Immature natural killer cell (primary cell): ENCODE results near the gene IL2RA. TPM values are rescaled to one million over a fixed set of nuclear protein-coding genes. Genes with fewer than 3 reads are reported as not detected.

Source experiments
- DNase-seq, 3 donors: peaks; one replicate each; pipeline ENCODE4 v3.0.0; 2022; ENCODE audit warnings: mixed read lengths in 1 of 3
- H3K27ac Mint-ChIP-seq, 6 donors: one replicate each; pipeline ENCODE4 v1.8.0; 2020; ENCODE audit warnings: mixed read lengths in 6 of 6, mild to moderate bottlenecking in 5 of 6, inconsistent platforms in 4 of 6, moderate library complexity in 3 of 6
- H3K27me3 Mint-ChIP-seq, 3 donors: one replicate each; pipeline ENCODE4 v1.8.0; 2020 to 2021; ENCODE audit warnings: low read depth in 3 of 3, mild to moderate bottlenecking in 3 of 3, mixed read lengths in 3 of 3, moderate library complexity in 3 of 3, inconsistent platforms in 1 of 3
- H3K36me3 Mint-ChIP-seq, 3 donors: one replicate each; pipeline ENCODE4 v1.8.0; 2020; ENCODE audit warnings: mixed read lengths in 3 of 3, inconsistent platforms in 2 of 3, mild to moderate bottlenecking in 2 of 3
- H3K4me1 Mint-ChIP-seq, 2 donors: one replicate each; pipeline ENCODE4 v1.8.0; 2020; ENCODE audit warnings: inconsistent platforms in 2 of 2, mild to moderate bottlenecking in 2 of 2, mixed read lengths in 2 of 2, moderate library complexity in 1 of 2
- H3K4me3 Mint-ChIP-seq, 5 donors: one replicate each; pipeline ENCODE4 v1.8.0; 2020; ENCODE audit warnings: mild to moderate bottlenecking in 5 of 5, mixed read lengths in 5 of 5, inconsistent platforms in 3 of 5, moderate library complexity in 3 of 5
- H3K9me3 Mint-ChIP-seq, 6 donors: one replicate each; pipeline ENCODE4 v1.8.0; 2020; ENCODE audit warnings: mild to moderate bottlenecking in 6 of 6, mixed read lengths in 6 of 6, inconsistent platforms in 4 of 6, moderate library complexity in 3 of 6
- polyA plus RNA-seq, 3 donors: library from polyadenylated mRNA; unstranded; fragments of 300-500 nt; fragmentation: Illumina TruSeq; gene quantifications; one replicate each; pipeline ENCODE4 v1.2.3, GENCODE V29; 2021

IL2RA gene
- polyA plus RNA-seq, 3 donors from 2014 or later, result 2.7 to 3.9 (median 3.6) TPM

- H3K27ac Mint-ChIP-seq, result no peak overlapping the region
- H3K4me1 Mint-ChIP-seq, result peaks cover 0 to 3% of the 10 kb centered on the region in 2 donors
- H3K27me3 Mint-ChIP-seq, result peaks cover under 1 to 5% (median 3%) of the 10 kb centered on the region in 3 donors
- peaks cover 0 to 13% (median 5%) of the 10 kb centered on the region in 3 donors for H3K36me3 Mint-ChIP-seq
- no peaks in the 10 kb centered on the region for H3K9me3 Mint-ChIP-seq
- H3K4me3 Mint-ChIP-seq, result no peak overlapping the region
- DNase-seq, result no peak
These were observed 42.4 kb downstream of the IL2RA start for GRCh38 chr10:6019796-6020195.

DNA sequence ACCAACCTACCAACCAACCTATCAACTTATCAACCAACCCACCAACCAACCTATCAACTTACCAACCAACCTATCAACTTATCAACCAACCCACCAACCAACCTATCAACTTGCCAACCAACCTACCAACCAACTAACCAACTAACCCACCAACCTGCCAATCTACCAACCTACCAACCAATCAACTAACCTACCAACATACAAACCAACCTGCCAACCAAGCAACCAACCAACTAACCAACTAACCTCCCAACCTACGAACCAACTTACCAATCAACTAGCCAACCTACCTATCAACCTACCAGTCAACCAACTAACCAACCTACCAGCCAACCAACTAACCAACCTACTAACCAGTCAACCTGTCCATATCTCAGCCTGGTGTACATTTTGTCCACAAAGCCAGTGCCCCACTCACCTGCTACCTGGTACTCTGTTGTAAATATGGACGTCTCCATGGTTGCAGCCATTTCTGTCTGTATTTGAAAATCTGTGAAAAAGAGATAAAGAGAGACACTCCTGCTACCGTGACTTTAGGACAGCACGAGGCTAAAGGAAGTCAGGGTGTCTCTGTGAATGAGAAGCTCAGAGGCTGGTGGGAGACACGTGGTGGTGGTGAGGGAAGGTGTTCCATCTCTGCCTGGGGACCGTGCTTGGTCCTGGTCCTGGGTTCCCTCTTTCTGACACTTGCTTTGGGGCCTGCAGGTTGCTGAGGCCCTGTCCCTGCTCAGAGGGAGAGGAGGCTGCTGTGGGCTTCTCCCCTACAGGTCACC lies 43.0 kb downstream of the IL2RA start:
- Mint-ChIP-seq H3K4me3 (no peak overlapping the region), H3K36me3 (peaks cover 0 to 13% (median 5%) of the 10 kb centered on the region in 3 donors), H3K4me1 (peaks cover 3 to 6% of the 10 kb centered on the region in 2 donors), H3K27me3 (peaks cover 1 to 5% (median 3%) of the 10 kb centered on the region in 3 donors), H3K9me3 (no peaks in the 10 kb centered on the region), H3K27ac (peak overlapping the region in 1 of 6 donors; percentile 68)
- no peak for DNase-seq

GRCh38 chr10:6018422-6018821 lies 43.7 kb downstream of the IL2RA start:
- no peak overlapping the region for H3K27ac Mint-ChIP-seq
- peaks cover 1 to 5% (median 3%) of the 10 kb centered on the region in 3 donors for H3K27me3 Mint-ChIP-seq
- H3K4me1 Mint-ChIP-seq, result peaks cover 3 to 10% of the 10 kb centered on the region in 2 donors
- H3K36me3 Mint-ChIP-seq, result peaks cover 0 to 13% (median 5%) of the 10 kb centered on the region in 3 donors
- no peaks in the 10 kb centered on the region for H3K9me3 Mint-ChIP-seq
- no peak overlapping the region for H3K4me3 Mint-ChIP-seq
- no peak for DNase-seq

GRCh38 chr10:6017781-6018354 lies 44.3 kb downstream of the IL2RA start:
- no peak overlapping the region for H3K27ac Mint-ChIP-seq
- peaks cover 0 to 13% (median 5%) of the 10 kb centered on the region in 3 donors for H3K36me3 Mint-ChIP-seq

DNA sequence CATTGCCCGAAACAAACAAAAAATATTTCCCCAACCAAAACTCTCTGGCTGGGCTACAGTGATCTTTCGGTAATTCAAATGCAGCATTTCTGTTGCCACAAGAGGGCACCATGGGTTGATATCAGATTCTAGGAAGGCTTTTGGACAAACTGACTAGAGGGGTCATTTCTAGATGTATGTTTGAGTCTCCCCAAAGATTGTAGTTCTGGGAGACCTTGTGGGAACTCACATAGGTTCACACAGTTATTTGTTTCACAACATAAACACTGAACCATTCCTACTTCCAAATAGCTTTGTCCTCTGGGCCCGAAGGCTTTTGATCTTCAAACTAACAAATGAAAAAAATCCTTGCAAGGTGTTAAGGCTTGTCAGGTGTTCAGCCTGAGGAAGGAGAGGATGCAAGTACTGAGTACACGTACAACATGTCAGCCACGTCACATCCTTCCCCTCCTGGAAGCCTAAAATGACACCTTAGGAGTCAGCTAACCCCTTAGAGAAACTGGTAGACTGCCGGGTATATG lies 47.9 kb downstream of the IL2RA start:
- peak; percentile 53 to 56 (median 54) for DNase-seq
- no peaks in the 10 kb centered on the region for H3K9me3 Mint-ChIP-seq
- H3K4me1 Mint-ChIP-seq, result peaks cover 3 to 10% of the 10 kb centered on the region in 2 donors
- peaks cover 1 to 6% (median 3%) of the 10 kb centered on the region in 3 donors for H3K27me3 Mint-ChIP-seq
- no peak overlapping the region for H3K4me3 Mint-ChIP-seq
- H3K36me3 Mint-ChIP-seq, result peaks cover 0 to 8% (median 5%) of the 10 kb centered on the region in 3 donors
- H3K27ac Mint-ChIP-seq, result peak overlapping the region in 2 of 6 donors; percentile 1 to 34

More at GRCh38 chr10:6017781-6018354, 44.3 kb downstream of the IL2RA start:
- no peak for DNase-seq
- H3K9me3 Mint-ChIP-seq, result no peaks in the 10 kb centered on the region
- H3K4me1 Mint-ChIP-seq, result peaks cover 3 to 10% of the 10 kb centered on the region in 2 donors
- H3K27me3 Mint-ChIP-seq, result peaks cover 1 to 5% (median 3%) of the 10 kb centered on the region in 3 donors
- no peak overlapping the region for H3K4me3 Mint-ChIP-seq

DNA sequence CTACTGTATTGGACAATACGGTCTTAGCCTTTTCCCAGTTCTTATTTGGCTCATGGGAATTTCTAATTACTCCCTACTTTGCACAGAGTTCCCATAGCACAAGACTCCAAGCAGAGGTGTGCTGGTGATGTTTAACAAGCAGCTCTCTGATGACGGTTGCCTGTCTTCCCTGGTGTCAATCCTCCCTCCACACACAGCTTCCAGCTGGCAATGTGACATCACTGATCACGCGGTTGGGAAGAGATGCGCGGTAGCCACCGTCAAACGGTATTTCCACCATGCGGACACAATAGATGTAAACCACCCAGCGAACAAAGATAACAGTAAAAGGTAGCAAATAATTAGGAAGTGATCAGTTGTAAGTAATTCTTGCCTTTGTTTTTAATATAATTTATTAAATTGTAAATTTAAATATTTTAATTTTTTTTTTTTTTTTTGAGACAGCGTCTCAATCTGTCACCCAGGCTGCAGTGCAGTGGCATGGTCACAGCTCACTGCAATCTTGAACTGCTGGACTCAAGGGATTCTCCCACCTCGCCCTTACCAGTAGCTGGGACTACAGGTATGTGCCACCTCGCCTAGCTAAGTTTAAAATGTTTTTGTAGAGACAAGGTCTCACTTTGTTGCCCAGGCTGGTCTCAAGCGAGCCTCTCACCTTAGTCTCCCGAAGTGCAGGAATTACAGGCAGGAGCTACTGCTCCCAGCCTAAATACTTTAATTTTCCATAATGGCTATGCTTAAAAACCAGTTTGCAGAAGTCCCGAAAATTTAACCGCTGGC lies 48.6 kb downstream of the IL2RA start:
- peak in 1 of 3 donors; percentile 3 for DNase-seq
- no peak overlapping the region for H3K4me3 Mint-ChIP-seq
- H3K27me3 Mint-ChIP-seq, result peaks cover 1 to 2% (median 1%) of the 10 kb centered on the region in 3 donors
- peaks cover 0 to 1% (median 0%) of the 10 kb centered on the region in 3 donors for H3K36me3 Mint-ChIP-seq
- H3K9me3 Mint-ChIP-seq, result no peaks in the 10 kb centered on the region
- H3K4me1 Mint-ChIP-seq, result peaks cover 0 to 10% of the 10 kb centered on the region in 2 donors
- no peak overlapping the region for H3K27ac Mint-ChIP-seq

GRCh38 chr10:6012121-6012905 lies 49.9 kb downstream of the IL2RA start:
- Mint-ChIP-seq H3K36me3 (no peaks in the 10 kb centered on the region), H3K4me1 (peaks cover 0 to 10% of the 10 kb centered on the region in 2 donors), H3K27ac (no peak overlapping the region), H3K9me3 (no peaks in the 10 kb centered on the region), H3K4me3 (no peak overlapping the region), H3K27me3 (peaks cover 1 to 2% (median 1%) of the 10 kb centered on the region in 3 donors)
- DNase-seq, result no peak

DNA sequence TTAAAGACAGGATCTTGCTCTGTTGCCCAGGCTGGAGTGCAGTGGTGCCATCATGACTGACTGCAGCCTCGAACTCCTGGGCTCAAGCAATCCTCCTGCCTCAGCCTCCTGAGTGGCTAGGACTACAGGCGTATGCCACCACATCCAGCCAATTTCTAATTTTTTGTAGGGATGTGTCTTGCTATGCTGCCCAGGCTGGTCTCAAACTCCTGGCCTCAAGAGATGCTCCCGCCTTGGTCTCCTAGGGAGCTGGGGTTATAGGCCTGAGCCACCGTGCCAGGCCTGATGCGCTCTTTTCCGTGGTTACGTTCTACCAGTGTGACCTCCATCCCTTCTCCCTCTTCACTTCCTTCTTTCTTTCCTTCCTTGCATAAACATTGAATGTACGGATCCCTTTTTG lies 50.6 kb downstream of the IL2RA start:
- Mint-ChIP-seq H3K4me1 (peaks cover 0 to 10% of the 10 kb centered on the region in 2 donors), H3K27ac (peak overlapping the region in 1 of 6 donors; percentile 12)
- no peak for DNase-seq

DNA sequence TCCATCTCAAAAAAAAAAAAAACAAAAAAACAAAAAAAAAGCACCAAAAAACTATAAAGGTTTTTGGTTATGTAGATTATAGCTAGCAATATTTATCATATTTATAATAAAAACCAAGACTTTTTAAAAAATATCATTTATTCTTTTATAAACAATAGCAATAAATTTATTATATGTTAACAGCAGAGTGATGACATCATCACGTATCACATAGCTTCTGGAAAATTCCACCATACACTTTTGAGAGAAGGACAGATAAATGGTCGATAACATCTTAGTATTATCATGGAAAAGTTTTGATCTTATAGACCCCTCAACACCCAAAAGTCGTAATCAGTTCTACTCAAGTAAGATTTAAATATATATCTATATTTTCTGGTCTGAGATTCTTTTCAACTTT lies 51.6 kb downstream of the IL2RA start:
- no peaks in the 10 kb centered on the region for H3K36me3 Mint-ChIP-seq
- no peak for DNase-seq
- H3K9me3 Mint-ChIP-seq, result peaks cover 0 to 3% (median 0%) of the 10 kb centered on the region in 6 donors
- H3K4me1 Mint-ChIP-seq, result peaks cover 0 to 10% of the 10 kb centered on the region in 2 donors
- peaks cover 1 to 6% (median 1%) of the 10 kb centered on the region in 3 donors for H3K27me3 Mint-ChIP-seq
- H3K4me3 Mint-ChIP-seq, result no peak overlapping the region
- no peak overlapping the region for H3K27ac Mint-ChIP-seq

More for the DNA sequence above, 50.6 kb downstream of the IL2RA start:
- peaks cover 0 to 3% (median 0%) of the 10 kb centered on the region in 6 donors for H3K9me3 Mint-ChIP-seq
- H3K27me3 Mint-ChIP-seq, result peaks cover 1 to 4% (median 1%) of the 10 kb centered on the region in 3 donors
- no peak overlapping the region for H3K4me3 Mint-ChIP-seq
- H3K36me3 Mint-ChIP-seq, result no peaks in the 10 kb centered on the region

- peaks cover 0 to 3% (median 0%) of the 10 kb centered on the region in 6 donors for H3K9me3 Mint-ChIP-seq
- H3K4me3 Mint-ChIP-seq, result no peak overlapping the region
- H3K27me3 Mint-ChIP-seq, result peaks cover 1 to 6% (median 3%) of the 10 kb centered on the region in 3 donors
- peaks cover 0 to 10% of the 10 kb centered on the region in 2 donors for H3K4me1 Mint-ChIP-seq
- H3K36me3 Mint-ChIP-seq, result no peaks in the 10 kb centered on the region
- H3K27ac Mint-ChIP-seq, result no peak overlapping the region
- no peak for DNase-seq
These were observed 52.2 kb downstream of the IL2RA start for GRCh38 chr10:6009961-6010360.

GRCh38 chr10:6009150-6009549 lies 53.0 kb downstream of the IL2RA start:
- no peak for DNase-seq
- Mint-ChIP-seq H3K4me1 (peaks cover 0 to 3% of the 10 kb centered on the region in 2 donors), H3K27me3 (peaks cover 0 to 6% (median 5%) of the 10 kb centered on the region in 3 donors), H3K4me3 (no peak overlapping the region), H3K27ac (no peak overlapping the region), H3K9me3 (peaks cover 0 to 3% (median 0%) of the 10 kb centered on the region in 6 donors), H3K36me3 (no peaks in the 10 kb centered on the region)

- no peak overlapping the region for H3K4me3 Mint-ChIP-seq
These were observed 53.5 kb downstream of the IL2RA start for GRCh38 chr10:6008497-6009142.

More at GRCh38 chr10:6008497-6009142, 53.5 kb downstream of the IL2RA start:
- peaks cover 0 to 3% (median 0%) of the 10 kb centered on the region in 6 donors for H3K9me3 Mint-ChIP-seq
- H3K27ac Mint-ChIP-seq, result no peak overlapping the region
- H3K27me3 Mint-ChIP-seq, result peaks cover 0 to 6% (median 5%) of the 10 kb centered on the region in 3 donors
- H3K4me1 Mint-ChIP-seq, result no peaks in the 10 kb centered on the region
- no peaks in the 10 kb centered on the region for H3K36me3 Mint-ChIP-seq
- no peak for DNase-seq
